A172 (cell line): Measurements from ENCODE around the gene EP300. TPM values are rescaled to one million over a fixed set of nuclear protein-coding genes. Genes with fewer than 3 reads are reported as not detected.

Experiments
- DNase-seq: peaks from one replicate; pipeline ENCODE4 v3.0.0-alpha.2; 2015; ENCODE audit warnings: low spot score
- total RNA-seq: library from RNA; depleted of rRNA; stranded (reverse); fragments of >200 nt; shearing (Covaris generic); gene quantifications from 2 replicates; pipeline ENCODE4 v1.2.3, GENCODE V29; 2014; rRNA removed

The EP300 gene
- total RNA-seq, 1 experiment from 2014 or later, result 8.1 TPM

DNA sequence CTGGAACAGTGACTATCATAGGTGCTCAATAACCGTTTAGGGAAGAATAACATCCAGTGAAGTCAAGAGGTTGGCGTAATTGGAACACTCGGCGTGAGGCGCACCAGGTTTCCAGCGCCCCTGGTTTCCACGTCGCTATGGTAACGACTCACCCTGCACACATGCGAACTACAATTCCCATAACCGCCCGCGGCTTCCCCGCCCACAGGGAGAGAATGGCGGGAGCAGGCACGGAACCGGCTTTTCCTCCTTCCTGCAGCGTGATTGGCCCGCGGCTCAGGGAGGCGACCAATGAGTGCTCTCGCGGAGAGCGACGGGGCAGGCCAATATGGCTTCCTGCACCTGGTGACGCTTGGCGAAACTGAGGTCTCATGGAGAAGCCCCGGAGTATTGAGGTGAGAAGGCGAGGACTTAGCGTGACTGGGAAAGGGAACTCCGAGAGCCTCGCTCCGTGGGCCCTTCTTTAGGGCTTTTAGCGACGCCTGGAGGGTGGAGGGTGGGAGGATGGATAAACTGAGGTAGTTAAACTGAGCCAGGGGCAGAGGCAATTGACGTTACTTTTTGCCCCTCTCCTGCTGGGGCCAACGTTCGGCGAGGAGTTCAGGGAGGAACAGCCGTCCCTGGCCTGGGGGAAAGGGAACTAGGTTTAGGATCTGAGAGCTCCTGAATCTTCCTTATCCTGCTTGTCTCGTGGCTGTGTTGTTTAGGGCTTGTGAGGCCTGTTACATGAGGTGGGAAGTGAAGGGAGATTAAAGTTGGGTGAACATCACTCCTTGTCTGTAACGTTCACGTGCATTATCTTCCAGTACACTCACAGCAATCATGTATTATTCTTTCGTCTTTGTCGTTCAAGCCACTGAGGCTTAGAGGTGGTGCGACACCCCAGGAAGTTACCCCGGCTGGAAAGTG lies 112.9 kb downstream of the EP300 start, which contains the start of gene L3MBTL2:
Gene L3MBTL2, plus strand, starts transcription at position 321 of the 909 bp plus-strand sequence. Its CDS starts 51 bp downstream, at position 372.
- DNase-seq, result peak; percentile 83

- no peak for DNase-seq
These were observed 114.3 kb downstream of the EP300 start for GRCh38 chr22:41206719-41207118.

GRCh38 chr22:41215409-41215808 lies 123.0 kb downstream of the EP300 start:
- no peak for DNase-seq

GRCh38 chr22:41215926-41216325 lies 123.5 kb downstream of the EP300 start:
- no peak for DNase-seq

GRCh38 chr22:41216984-41217383 lies 124.6 kb downstream of the EP300 start:
- DNase-seq, result no peak

GRCh38 chr22:41217553-41218157 lies 125.3 kb downstream of the EP300 start:
- DNase-seq, result peak; percentile 52

- DNase-seq, result no peak
These were observed 130.6 kb downstream of the EP300 start for GRCh38 chr22:41222846-41223507.

DNA sequence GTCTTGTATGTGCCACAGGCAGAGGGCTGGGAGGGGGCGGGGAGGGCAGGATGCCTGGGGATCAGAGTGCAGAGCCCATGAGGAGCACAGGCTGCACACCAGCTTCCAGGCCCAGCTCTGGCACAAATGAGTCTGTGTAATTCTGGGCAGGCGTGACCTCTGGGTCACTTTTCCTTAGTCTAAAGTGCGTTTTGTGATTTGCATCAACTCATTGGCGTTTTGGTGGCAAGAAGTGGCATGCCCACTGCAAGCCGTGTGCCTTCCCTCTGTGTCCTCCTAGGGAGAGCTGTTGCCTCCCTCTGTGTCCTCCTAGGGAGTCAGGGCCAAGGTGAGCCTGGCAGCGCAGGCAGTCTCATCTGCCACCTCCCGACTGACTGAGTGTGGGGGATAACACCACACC lies 131.1 kb downstream of the EP300 start:
- DNase-seq, result no peak

- no peak for DNase-seq
These were observed 134.6 kb downstream of the EP300 start for GRCh38 chr22:41226723-41227655.

GRCh38 chr22:41229215-41229614 lies 136.8 kb downstream of the EP300 start:
- no peak for DNase-seq

Other genes with a start within 250 kb of the EP300 start
- 202 and 210 TPM in 2 replicates for gene ST13, start 236.0 kb upstream of the EP300 start, total RNA-seq
- gene XPNPEP3, start 235.4 kb upstream of the EP300 start, total RNA-seq, result 6.4 and 8.5 TPM in 2 replicates
- gene DNAJB7, start 230.5 kb upstream of the EP300 start, total RNA-seq, result not detected in 2 replicates
- gene RBX1, start 141.2 kb upstream of the EP300 start, total RNA-seq, result 67.1 and 101 TPM in 2 replicates
- 23.9 and 26.4 TPM in 2 replicates for gene L3MBTL2, start 112.7 kb downstream of the EP300 start, total RNA-seq
- gene CHADL, start 148.3 kb downstream of the EP300 start, total RNA-seq, result 0.53 TPM in 1 of 2 replicates, not detected in the other
- 95.7 and 100 TPM in 2 replicates for gene RANGAP1, start 193.6 kb downstream of the EP300 start, total RNA-seq
- gene ZC3H7B, start 208.9 kb downstream of the EP300 start, total RNA-seq, result 26.9 and 31.1 TPM in 2 replicates